GM19452 (cell line): ENCODE data around the gene IRF2BPL.

Source experiments
- ATAC-seq: cut with Tn5 transposase; IDR thresholded peaks from one replicate; pipeline ENCODE4 v1.9.1; 2021; ENCODE audit not compliant: unreplicated experiment

The IRF2BPL gene

DNA sequence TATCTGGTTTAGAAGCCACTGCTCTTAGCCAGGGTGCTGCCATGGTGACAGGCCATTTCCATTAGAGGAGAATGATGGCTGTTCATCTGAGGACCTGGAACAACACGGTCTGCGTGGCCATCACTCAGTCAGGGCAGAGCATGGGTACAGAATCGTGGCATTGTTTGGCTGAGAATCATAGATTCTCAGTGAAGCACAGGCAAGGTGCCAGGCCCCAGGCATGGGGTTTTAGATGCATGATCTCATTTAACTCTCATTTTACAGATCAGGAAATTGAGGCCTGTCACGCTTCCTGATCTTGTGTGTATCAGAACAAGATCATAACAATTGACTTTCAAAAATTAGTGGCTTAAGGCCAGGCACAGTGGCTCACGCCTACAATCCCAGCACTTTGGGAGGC is 26.8 kb upstream of the IRF2BPL start:
- ATAC-seq: no peak

DNA sequence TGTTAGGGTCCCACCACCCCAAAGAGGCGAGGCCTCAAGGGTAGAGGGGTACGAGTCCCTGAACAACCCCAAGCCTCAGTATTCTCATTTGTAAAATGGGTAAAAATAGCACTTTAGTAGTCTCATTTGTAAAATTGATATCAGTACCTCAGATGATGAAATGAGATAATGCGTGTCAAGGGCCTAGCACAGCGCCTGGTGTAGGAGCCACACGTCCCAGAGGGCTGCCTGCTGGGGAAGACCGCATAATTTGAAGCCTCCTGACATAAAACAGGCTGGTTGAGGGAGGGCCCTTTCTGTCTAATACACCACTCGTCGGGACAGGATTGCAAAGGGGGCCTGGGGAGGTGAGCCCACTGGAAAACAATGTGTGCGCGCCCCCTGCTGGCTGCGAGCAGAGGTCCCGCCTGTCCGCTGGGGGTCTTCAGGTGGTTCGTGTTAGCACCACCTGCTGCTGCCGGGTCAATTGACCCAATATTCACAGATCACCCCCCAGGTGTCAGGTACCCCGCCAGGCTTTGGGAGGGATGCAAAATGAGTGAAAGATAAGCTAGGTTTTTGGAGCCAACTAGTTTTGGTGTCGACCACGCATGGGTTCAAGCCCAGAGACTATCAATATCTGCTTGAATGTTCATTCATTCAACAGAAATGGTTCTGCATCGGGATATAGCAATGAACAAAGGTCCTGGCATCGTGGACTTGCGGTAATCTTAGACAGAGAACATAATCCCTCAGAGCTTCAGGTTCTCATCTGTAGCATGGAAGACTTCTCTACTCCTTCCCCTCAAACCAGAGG is 24.7 kb upstream of the IRF2BPL start:
- ATAC-seq: peak; percentile 72

DNA sequence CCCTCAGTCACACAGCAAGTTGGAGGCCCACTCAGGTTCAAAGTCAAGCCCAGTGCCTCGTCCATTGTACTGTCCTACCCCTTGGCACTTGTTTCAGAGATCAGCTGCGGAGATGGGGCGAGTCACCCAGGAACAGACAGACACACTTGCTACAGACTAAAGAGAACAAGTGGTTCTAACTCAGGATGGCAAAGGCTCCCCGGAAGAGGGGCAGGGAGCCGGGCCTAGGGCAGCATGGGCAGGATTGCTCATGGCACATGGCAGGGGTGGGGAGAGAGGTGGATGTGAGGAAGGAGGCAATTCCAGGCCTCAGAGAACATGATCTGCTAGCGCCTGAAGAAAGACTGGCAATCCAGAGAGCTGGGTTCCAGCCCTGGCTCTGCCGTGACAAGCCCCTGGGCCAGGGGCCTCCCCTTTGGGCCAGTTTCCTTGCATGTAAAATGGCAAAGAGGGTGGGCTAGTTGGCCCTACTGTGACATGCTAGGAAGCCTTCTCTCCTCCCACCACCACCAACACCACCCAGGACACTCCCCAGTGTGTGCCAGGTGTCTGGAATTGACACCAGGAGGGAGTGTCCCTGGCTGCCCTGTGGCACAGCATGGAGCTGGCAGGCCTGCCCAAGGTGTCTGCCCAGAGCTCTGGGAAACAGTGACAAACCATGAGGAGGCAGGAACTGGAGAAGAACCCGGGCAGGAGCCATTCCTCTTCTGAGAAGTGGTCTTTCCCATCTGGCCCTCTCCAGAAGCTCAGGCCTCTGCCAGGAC is 24.0 kb upstream of the IRF2BPL start:
- no peak for ATAC-seq

DNA sequence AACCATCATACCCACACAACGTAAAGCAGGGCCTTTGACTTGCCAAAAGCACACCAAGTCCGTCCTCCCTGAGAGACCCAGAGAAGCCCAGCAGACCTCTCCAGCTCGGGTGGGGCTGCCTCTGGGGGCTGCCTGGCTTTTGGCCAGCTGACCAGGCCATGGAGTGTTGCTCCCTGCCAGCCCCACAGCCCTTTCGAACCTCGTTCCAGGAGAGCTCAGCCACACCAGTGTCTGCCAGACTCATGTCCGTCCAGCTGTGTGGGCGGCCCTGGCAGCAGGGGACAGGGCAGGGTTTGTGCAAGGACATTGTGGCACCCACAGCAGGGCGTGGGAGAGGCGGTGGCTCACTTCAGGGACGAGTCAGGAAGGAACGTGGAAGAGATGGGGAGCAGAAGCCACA is 22.6 kb upstream of the IRF2BPL start:
- no peak for ATAC-seq

DNA sequence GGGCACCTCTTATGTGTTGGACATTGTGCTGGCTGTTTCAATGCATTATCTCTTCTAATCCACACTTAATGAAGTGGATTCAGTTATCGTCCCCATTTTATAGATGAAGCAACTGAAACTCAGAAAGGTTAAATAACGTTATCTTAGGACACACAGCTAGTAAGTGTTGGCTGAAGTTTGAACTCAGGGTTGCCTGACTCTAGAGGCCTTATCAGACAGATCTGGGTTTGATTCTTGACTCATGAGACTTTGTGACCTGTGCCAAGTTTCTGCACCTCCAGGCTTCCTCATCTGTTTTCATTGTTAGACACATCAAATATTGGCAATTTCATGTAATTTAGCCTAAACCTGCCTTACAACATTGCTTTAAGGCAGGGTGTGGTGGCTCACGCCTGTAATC is 18.2 kb upstream of the IRF2BPL start:
- ATAC-seq: no peak

DNA sequence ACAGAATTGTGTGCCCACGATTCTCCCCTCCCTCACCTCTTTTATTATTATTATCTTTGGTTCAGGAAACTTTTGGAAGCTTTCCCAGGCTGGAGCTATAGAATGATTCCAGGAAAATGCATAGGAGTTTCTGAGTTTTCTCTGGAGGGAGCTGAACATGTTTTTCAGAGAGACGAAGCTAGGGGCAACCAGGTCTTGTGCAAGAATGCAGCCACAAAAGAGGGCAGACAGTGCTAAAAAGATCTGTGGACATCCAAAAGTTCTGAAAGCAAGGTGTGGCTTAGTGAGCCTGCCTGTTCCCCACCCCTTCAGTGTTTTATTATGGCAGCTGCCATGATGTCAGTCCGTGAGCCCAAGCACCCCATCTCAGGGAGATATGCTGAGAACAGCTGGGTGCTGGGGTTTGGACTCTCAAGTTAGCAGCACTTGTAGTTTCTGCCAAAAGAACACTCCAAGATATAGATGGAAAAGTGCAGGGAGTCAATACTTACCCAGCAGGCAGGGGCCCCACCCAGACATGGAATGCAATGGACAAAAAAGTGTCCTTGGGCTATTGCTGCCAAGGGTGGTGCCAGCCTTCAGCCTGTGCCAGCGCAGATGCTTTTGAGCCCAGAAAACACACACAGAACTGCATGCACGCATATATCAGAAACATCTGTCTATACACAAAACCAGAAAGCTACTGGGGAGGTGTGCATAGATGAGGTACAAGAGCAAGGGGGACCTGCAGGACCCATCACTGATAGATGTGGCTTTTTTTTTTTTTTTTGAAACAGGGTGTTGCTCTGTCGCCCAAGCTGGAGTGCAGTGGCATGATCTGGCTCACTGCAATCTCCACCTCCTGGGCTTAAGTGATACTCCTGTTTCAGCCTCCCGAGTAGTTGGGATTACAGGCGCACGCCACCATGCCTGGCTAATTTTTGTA is 17.0 kb upstream of the IRF2BPL start:
- no peak for ATAC-seq

- no peak for ATAC-seq
Measured at GRCh38 chr14:77044783-77045237, 16.3 kb upstream of the IRF2BPL start.

- no peak for ATAC-seq
Measured at GRCh38 chr14:77043984-77044485, 15.5 kb upstream of the IRF2BPL start.

DNA sequence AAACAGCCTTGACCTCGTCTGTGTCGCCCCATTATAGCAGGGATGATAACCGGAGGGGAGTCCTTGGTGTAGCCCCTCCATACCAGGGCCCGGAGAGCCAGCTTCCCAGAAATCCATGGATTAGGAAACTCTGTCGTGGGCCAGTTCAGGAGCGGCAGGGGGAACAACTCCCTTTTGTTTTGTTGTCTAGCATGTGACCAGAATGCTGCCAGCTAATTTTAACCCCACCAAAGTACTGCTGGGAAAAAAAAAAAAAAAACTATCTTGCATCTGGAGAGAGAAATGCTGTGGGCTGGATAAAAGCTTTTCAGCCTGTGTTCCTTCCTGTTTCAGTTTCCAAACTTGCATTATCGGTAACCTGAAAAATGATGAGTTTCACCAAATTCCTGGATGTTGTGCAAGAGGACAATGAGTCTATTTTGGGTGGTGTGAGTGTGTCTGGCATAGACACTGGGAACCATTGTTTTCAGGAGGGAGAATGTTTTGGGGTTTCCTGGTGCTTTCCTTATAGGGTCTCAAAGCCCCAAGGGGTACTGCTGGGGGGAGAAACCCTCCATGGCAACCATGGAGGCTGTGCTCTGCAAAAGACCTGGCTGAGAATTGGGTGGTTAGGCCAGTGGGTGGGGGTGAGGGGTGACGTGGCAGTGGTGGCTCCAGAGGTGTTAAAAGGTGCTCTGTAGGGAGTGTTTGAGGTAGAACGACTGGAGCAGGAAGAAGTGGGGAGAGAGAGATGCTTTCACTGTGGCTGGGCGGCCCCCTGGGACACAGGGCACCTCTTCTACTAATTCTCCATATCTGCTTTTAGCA is 14.9 kb upstream of the IRF2BPL start:
- ATAC-seq: no peak

- ATAC-seq: no peak
Measured at GRCh38 chr14:77041881-77042545, 13.5 kb upstream of the IRF2BPL start.

DNA sequence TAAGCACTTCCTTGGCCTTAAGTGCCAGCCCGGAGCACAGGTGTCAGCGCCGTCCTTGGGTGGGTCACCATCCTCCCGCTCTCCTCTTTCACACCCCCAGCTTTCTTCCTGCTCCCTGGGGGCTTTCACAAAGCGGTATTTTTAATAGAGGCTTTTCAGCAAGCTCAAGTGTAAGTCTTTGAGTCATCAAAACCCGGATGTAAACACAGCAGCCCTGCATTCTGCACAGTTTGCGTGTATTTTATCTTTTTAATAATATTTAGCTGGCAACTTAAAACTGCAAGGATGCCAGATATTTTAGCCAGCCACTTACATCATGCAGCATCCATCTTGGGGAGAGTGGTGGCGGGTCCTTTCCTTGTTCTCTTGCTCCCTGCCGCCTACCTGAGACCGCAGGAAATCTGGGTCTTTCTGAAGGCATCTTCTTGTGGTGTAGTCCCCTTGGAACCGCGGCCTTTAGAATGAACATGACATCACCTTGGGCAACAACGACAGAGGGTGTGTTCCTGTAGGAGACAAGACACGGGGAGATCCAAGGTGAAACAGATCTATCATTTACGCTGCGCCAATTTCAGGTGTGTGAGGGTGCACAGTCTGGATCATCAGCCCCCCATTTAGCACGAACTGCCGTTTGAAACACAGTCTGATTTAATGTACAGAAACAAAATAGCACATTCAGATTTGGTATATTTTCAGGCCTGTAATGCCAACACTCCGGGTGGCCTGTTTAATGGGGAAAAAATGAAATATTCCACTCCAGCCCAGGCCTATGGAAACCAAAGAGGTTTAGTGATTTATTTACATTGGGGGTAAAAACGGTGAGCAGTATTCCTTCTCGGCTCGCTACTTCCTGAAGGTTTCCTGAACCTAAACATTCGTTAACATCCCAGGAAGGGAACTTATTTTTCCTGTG is 12.5 kb upstream of the IRF2BPL start:
- peak; percentile 12 for ATAC-seq

- peak; percentile 50 for ATAC-seq
Measured at GRCh38 chr14:77040059-77040740, 11.7 kb upstream of the IRF2BPL start.

DNA sequence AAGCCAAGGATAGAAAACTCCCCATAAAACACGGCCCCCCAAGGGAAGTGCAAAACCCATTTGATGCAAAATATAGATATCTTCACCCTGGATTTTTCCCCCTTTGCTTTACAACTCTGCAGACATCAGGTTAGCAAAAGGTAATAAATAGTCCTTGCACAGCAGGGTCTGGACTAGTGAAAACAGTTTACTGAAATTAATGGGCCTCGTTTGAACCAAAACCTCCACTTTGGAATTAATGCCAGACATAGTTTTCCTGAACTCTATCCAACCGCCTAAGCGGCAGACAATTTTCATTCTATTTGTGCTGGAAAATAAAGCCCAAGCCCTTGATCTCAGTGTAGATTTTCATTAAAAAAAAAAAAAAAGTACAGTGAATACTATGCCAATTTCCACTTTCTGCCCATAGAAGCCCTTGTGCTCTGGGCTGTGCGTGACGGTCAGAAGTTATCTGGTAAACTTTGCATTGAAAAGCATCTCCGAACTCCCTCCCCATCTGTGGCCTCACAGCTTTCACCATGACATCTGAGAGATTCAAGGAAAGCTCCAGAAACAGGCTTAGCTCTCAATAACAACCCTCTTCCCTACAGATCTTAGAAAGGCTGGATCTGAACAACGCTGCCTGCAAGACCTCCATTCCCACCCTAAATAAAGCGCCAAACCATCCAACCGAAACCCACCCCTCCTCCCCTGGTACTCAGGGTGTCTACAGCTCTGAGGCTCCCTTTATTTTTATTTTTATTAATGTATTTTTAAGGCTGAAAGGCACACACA is 11.0 kb upstream of the IRF2BPL start:
- peak; percentile 10 for ATAC-seq

GRCh38 chr14:77037938-77038568 is 9.5 kb upstream of the IRF2BPL start:
- no peak for ATAC-seq

GRCh38 chr14:77037215-77037937 is 8.9 kb upstream of the IRF2BPL start:
- ATAC-seq: no peak
